Activated naive CD4-positive, alpha-beta T cell treated with anti-CD3 and anti-CD28 coated beads, Interleukin-2, amount 10 ng/mL, durations not matched to agents 7 days and 5 days (primary cell): ENCODE data around the gene SCARF1.
"Not testable (repeated sequence)": the region's sequence is repeated elsewhere in the genome, so short reads cannot be mapped to it uniquely, and the experiment has no call there.

ENCODE experiments used
- CTCF ChIA-PET: fragments of 350-600 bp; sonication (Branson Sonifier 250); formaldehyde crosslinking; loops from one replicate; lab custom pipeline; 2021; ENCODE audit warnings: antibody characterized with exemption; lab: Charles Lee
- DNase-seq: peaks from one replicate; pipeline ENCODE4 v3.0.0-alpha.2; 2020
- H3K27ac Mint-ChIP-seq: one replicate; pipeline ENCODE4 v1.8.0; 2021; ENCODE audit warnings: mild to moderate bottlenecking, moderate library complexity, mixed read lengths
- H3K27me3 Mint-ChIP-seq: one replicate; pipeline ENCODE4 v1.8.0; 2021; ENCODE audit warnings: mild to moderate bottlenecking, mixed read lengths
- H3K36me3 Mint-ChIP-seq: one replicate; pipeline ENCODE4 v1.8.0; 2021; ENCODE audit warnings: mixed read lengths
- H3K4me1 Mint-ChIP-seq: one replicate; pipeline ENCODE4 v1.8.0; 2021; ENCODE audit warnings: mixed read lengths
- H3K4me3 Mint-ChIP-seq: one replicate; pipeline ENCODE4 v1.8.0; 2021; ENCODE audit warnings: mild to moderate bottlenecking, moderate library complexity, mixed read lengths
- H3K9me3 Mint-ChIP-seq: one replicate; pipeline ENCODE4 v1.8.0; 2021; ENCODE audit warnings: mixed read lengths

SCARF1 gene

GRCh38 chr17:1652794-1653193 is 7.3 kb upstream of the SCARF1 start:
- CTCF ChIA-PET: interaction anchor here (1.9 kb wide), 1 partner anchor 16 kb away, joined by 7 read pairs; no protein-coding TSS in a partner anchor
- DNase-seq, H3K27me3 Mint-ChIP-seq, H3K4me3 Mint-ChIP-seq, H3K9me3 Mint-ChIP-seq: not testable (repeated sequence)
- Mint-ChIP-seq H3K27ac (peak overlapping the region; percentile 72), H3K4me1 (peaks cover 11% of the 10 kb centered on the region), H3K36me3 (peaks cover 50% of the 10 kb centered on the region)

GRCh38 chr17:1651559-1651844 is 6.0 kb upstream of the SCARF1 start:
- Mint-ChIP-seq H3K9me3 (no peaks in the 10 kb centered on the region), H3K36me3 (peaks cover 43% of the 10 kb centered on the region), H3K27me3 (peaks cover 10% of the 10 kb centered on the region), H3K27ac (no peak overlapping the region), H3K4me3 (no peak overlapping the region), H3K4me1 (peaks cover 15% of the 10 kb centered on the region)
- CTCF ChIA-PET: interaction anchor here (0.5 to 1.9 kb wide), 3 partner anchors 18 to 283 kb away, joined by 3 to 7 read pairs (median 3); no protein-coding TSS in a partner anchor
- DNase-seq: no peak

GRCh38 chr17:1650731-1651558 is 5.4 kb upstream of the SCARF1 start:
- H3K36me3 Mint-ChIP-seq: peaks cover 38% of the 10 kb centered on the region
- H3K27ac Mint-ChIP-seq: peak overlapping the region; percentile 37
- peaks cover 16% of the 10 kb centered on the region for H3K27me3 Mint-ChIP-seq
- H3K4me3 Mint-ChIP-seq: no peak overlapping the region
- no peaks in the 10 kb centered on the region for H3K9me3 Mint-ChIP-seq
- CTCF ChIA-PET: interaction anchor here (1.0 to 1.9 kb wide), 2 partner anchors 18 to 77 kb away, joined by 3 to 7 read pairs; no protein-coding TSS in a partner anchor
- DNase-seq: no peak
- H3K4me1 Mint-ChIP-seq: peaks cover 18% of the 10 kb centered on the region

GRCh38 chr17:1649844-1650501 is 4.4 kb upstream of the SCARF1 start, which contains the start of gene RILP:
Gene RILP, minus strand, starts transcription at chr17:1649866. Its CDS starts 62 bp downstream, at chr17:1649804.
- DNase-seq: peak; percentile 70
- H3K27me3 Mint-ChIP-seq: peaks cover 26% of the 10 kb centered on the region
- H3K36me3 Mint-ChIP-seq: peaks cover 33% of the 10 kb centered on the region
- peak within 1 kb of the TSS; percentile 81 for H3K27ac Mint-ChIP-seq
- no peaks in the 10 kb centered on the region for H3K9me3 Mint-ChIP-seq
- H3K4me3 Mint-ChIP-seq: peak within 1 kb of the TSS; percentile 71
- H3K4me1 Mint-ChIP-seq: peaks cover 28% of the 10 kb centered on the region
- CTCF ChIA-PET: interaction anchor here (0.9 to 2.7 kb wide), 7 partner anchors 10 to 84 kb away, joined by 3 to 19 read pairs (median 4); partner anchors contain the start of gene SLC43A2

GRCh38 chr17:1648963-1649843 is 3.7 kb upstream of the SCARF1 start:
- Mint-ChIP-seq H3K36me3 (peaks cover 28% of the 10 kb centered on the region), H3K27me3 (peaks cover 33% of the 10 kb centered on the region), H3K4me1 (peaks cover 35% of the 10 kb centered on the region), H3K27ac (peak overlapping the region; percentile 76), H3K9me3 (no peaks in the 10 kb centered on the region), H3K4me3 (peak overlapping the region; percentile 69)
- CTCF ChIA-PET: interaction anchor here (0.6 to 2.7 kb wide), 14 partner anchors 11 to 376 kb away, joined by 3 to 19 read pairs (median 4); partner anchors contain the start of genes SLC43A2 and YWHAE
- peak; percentile 96 for DNase-seq

- peak overlapping the region; percentile 69 for H3K4me3 Mint-ChIP-seq
- peak overlapping the region; percentile 68 for H3K27ac Mint-ChIP-seq
- H3K27me3 Mint-ChIP-seq: peaks cover 38% of the 10 kb centered on the region
- no peak for DNase-seq
- peaks cover 20% of the 10 kb centered on the region for H3K36me3 Mint-ChIP-seq
- peaks cover 39% of the 10 kb centered on the region for H3K4me1 Mint-ChIP-seq
- CTCF ChIA-PET: interaction anchor here (1.0 to 2.7 kb wide), 11 partner anchors 12 to 377 kb away, joined by 3 to 19 read pairs (median 4); partner anchors contain the start of genes SLC43A2 and YWHAE
- H3K9me3 Mint-ChIP-seq: no peaks in the 10 kb centered on the region
Observed at GRCh38 chr17:1648173-1648962, 2.8 kb upstream of the SCARF1 start.

- Mint-ChIP-seq H3K27me3 (peaks cover 38% of the 10 kb centered on the region), H3K36me3 (peaks cover 14% of the 10 kb centered on the region), H3K9me3 (no peaks in the 10 kb centered on the region), H3K4me3 (peak overlapping the region; percentile 60), H3K27ac (no peak overlapping the region), H3K4me1 (peaks cover 39% of the 10 kb centered on the region)
- CTCF ChIA-PET: interaction anchor here (1.1 to 2.7 kb wide), 9 partner anchors 12 to 378 kb away, joined by 3 to 19 read pairs (median 4); partner anchors contain the start of genes SLC43A2 and YWHAE
- no peak for DNase-seq
Observed at GRCh38 chr17:1647802-1648171, 2.3 kb upstream of the SCARF1 start.

GRCh38 chr17:1646199-1646875 is 805 bp upstream of the SCARF1 start:
- no peak for DNase-seq
- Mint-ChIP-seq H3K36me3 (peaks cover 7% of the 10 kb centered on the region), H3K9me3 (no peaks in the 10 kb centered on the region), H3K27ac (peak overlapping the region; percentile 50), H3K4me3 (no peak overlapping the region), H3K4me1 (peaks cover 42% of the 10 kb centered on the region), H3K27me3 (peaks cover 38% of the 10 kb centered on the region)
- CTCF ChIA-PET: interaction anchor here (0.6 kb wide), 1 partner anchor 72 kb away, joined by 3 read pairs; no protein-coding TSS in a partner anchor

- peak; percentile 53 for DNase-seq
- H3K27ac Mint-ChIP-seq: peak overlapping the region; percentile 83
- no peaks in the 10 kb centered on the region for H3K9me3 Mint-ChIP-seq
- H3K27me3 Mint-ChIP-seq: peaks cover 38% of the 10 kb centered on the region
- CTCF ChIA-PET: interaction anchor here (1.7 kb wide), 1 partner anchor 70 kb away, joined by 4 read pairs; no protein-coding TSS in a partner anchor
- peak overlapping the region; percentile 75 for H3K4me3 Mint-ChIP-seq
- peaks cover 34% of the 10 kb centered on the region for H3K4me1 Mint-ChIP-seq
- H3K36me3 Mint-ChIP-seq: no peaks in the 10 kb centered on the region
Observed at GRCh38 chr17:1644493-1645206, 882 bp downstream of the SCARF1 start.

GRCh38 chr17:1643999-1644492 is 1.5 kb downstream of the SCARF1 start:
- Mint-ChIP-seq H3K9me3 (no peaks in the 10 kb centered on the region), H3K27ac (peak overlapping the region; percentile 83)
- CTCF ChIA-PET: interaction anchor here (1.7 kb wide), 1 partner anchor 70 kb away, joined by 4 read pairs; no protein-coding TSS in a partner anchor

GRCh38 chr17:1643293-1643998 is 2.1 kb downstream of the SCARF1 start:
- CTCF ChIA-PET: interaction anchor here (1.7 kb wide), 1 partner anchor 69 kb away, joined by 4 read pairs; no protein-coding TSS in a partner anchor
- Mint-ChIP-seq H3K36me3 (no peaks in the 10 kb centered on the region), H3K27me3 (peaks cover 33% of the 10 kb centered on the region), H3K27ac (no peak overlapping the region), H3K4me1 (peaks cover 34% of the 10 kb centered on the region), H3K4me3 (peak overlapping the region; percentile 75), H3K9me3 (no peaks in the 10 kb centered on the region)
- DNase-seq: peak; percentile 79

More at GRCh38 chr17:1643999-1644492, 1.5 kb downstream of the SCARF1 start:
- DNase-seq: no peak
- Mint-ChIP-seq H3K4me3 (peak overlapping the region; percentile 75), H3K27me3 (peaks cover 38% of the 10 kb centered on the region), H3K36me3 (no peaks in the 10 kb centered on the region), H3K4me1 (peaks cover 34% of the 10 kb centered on the region)
